ENCODE measurements around the gene C2orf81.
A peak's percentile ranks its signal among the peaks of the same experiment; 100 is the strongest.

The C2orf81 gene

DNA sequence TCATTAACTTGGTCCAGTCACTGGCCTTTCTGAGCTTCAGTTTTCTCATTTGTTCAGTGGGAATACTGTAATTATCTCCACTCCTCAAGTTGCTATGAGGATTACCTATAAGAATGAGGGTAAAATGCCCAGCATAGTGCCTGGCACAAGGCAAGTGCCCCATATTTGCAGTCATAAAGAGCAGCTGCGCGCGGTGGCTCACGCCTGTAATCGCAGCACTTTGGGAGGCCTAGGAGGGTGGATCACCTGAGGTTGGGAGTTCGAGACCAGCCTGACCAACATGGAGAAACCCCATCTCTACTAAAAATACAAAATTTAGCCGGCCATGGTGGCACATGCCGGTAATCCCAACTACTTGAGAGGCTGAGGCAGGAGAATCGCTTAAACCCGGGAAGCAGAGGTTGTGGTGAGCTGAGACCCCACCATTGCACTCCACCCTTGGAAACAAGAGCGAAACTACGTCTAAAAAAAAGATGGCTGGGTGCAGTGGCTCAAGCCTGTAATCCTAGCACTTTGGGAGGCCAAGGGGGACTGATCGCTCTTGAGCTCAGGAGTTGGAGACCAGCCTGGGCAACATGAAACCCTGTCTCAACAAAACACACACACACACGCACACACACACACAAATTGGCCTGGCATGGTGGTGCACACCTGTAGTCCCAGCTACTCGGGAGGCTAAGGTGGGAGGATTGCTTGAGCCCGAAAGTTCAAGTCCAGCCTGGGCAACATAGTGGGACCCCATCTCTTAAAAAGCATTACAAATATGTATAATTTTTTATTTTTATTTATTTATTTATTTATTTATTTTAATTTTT lies 21.3 kb upstream of the C2orf81 start:
- peak; percentile 8 for DNase-seq

DNA sequence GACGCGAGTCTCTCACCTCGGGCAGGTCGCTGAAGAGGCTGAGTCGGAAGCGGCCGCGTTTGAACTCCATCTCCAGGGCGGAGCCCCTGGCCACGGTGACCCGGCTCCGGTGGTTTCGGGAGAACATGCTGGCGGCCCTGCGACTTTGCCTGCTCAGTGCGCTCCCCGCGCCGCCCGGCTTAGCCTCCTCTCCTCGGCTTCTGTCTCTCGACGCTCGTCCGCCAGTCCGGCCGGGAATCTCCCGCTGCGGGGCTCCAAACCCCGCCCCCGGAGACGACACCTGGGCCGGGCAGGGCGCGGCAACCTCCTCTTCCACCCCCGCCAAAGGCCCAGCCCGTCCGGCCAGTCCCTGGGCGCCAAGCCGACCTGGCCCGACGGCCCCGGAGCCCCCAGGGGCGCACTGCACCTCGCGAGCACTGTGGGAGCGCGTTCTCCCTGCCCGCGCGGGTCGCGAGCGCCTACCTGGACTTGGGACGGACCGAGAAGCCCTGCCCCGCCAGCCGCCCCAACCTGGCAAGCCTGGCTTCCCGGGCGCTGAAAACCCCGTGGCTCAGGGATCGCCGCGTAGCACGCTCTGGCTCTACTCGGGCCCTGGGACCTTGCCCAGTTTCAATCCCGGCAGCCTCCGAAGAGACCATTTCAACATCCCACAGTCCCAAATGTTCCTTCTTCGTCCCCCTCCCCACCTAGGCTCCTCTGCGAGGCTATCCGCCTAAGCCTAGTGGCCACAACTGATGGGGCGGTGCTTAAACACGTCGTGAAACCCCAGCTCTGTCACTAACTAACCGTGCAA lies 20.5 kb upstream of the C2orf81 start, which contains the start of gene RTKN:
Gene RTKN (minus strand): TSS at position 248 of the 793 bp plus-strand sequence. CDS start 121 bp downstream, at position 127.
- DNase-seq = peak; percentile 51

DNA sequence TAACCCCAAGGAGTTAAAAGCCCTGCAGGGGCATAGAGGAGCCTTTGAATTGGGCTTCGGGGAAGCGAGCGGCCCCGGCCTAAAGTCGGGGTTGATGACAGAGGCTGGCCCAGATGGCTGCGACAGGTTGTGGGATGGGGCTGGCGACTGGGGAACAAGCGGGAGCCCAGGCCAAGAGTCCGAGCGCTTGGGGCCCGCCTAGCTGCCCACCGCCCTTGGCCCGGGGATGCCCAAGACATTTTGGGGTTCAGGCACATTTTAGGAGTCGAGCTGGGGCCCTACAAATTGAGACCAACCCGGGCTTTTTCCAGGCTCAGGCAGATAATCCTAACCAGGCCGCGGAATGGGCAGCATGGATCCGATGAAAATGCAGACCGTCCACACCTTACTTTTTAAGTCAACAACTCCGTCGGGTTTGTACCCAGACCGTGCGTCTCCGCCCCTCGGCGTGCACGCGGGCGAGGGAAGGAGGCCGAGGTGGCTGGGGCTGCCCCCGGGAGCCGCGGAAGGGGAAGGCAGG lies 19.8 kb upstream of the C2orf81 start:
- DNase-seq = peak; percentile 65

DNA sequence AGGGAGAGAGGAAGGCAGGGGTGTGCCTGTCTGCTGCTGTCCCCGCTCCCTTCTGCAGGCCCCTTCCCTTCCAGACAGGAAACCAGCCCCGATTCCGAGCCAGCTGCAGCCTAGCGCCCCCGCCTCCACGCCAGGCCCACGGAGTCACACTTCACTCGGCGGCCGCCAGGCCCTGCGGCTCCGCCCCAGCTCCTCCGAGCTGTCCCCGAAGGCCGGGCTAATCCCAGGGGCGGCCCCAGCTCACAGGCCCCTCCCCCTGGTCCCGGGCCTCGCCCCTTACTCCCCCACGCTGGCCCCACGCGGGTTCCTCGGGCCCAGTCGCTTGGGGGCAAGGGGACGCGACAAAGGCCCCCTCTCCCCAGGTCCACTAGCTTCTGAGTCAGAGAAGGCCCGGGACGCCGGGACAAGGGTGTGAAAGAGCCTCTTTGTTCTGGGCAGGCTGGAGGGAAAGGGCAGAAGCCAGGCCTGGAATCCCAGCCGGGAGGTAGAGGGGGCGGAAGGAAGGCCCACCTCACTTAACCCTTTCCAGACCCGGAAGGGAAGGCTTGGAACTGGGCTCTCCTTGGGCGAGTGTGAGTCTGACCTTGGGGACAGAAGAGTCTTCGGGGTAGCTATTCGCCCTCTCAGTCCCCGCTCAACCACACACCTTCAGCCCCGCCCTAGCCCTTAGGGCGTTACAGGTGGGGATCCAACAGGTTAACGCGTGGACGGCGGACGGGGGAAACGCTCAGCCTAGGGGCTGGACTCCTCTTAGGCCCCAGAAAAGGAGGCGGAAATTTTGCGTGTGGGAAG lies 19.2 kb upstream of the C2orf81 start:
- DNase-seq = peak; percentile 94

DNA sequence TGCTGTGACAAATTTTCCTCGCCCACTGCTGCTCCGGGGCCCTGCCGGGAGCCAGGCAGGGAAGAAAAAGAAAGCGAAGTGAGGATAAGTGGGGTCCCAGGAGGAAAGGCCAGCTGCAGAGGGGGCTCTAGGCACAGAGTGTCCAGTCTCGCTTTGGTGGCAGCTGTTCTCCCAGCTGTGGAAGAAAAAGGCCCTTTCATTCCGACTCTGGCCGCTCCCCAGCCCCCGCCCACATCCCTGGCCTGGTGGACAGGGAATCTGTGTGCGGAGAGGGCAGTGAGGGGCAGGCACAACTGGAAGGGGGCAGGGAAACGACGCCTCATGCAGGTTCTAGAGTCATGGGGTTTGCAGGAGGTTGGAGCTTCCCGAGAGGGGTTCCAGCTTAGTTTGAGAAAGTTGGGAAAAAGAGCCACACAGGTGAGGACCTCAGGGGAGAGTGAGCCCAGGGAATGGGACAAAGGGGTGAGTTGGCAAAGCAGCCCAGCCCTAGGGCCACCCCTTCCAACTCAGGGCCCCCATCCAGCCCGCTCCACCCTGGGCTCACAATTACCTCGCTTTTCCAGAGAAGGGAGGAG lies 18.5 kb upstream of the C2orf81 start:
- DNase-seq = peak; percentile 80

DNA sequence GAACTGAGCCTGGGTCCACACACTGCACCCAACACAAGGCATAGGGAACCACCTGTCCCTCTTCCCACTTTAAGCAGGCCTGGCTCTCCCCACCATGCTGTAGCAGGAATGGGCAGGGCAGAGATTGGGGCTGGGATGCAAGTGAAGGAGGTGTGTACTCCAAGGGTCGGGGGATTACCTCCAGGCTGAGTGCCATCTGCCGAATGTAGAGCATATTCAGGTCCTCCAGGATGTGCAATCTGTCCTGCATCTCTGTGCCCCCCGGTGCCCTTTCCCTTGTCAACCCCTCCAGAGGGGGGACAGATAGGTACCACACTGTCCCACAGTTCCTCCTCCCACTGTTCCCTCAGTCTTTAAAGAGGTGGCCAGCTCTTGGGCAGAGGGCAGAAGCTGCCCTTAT lies 18.0 kb upstream of the C2orf81 start:
- no peak for DNase-seq

DNA sequence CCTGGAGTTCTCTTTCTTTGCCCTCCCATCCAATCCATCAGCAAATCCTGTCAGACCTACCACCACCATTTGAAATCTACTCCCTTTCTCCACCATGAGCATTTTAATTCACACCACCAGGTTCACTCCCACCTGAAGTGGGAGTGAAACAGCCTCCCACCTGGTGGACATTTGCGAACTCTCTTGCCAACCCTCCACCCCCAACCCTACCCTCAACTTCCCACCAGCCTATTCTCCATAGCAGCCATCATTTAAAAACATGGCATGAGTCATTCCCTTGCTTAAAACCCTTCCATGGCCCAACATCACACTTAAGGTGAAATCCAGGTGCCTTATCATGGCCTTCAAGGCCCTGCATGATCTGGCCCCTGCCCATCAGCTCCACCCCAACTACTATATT lies 16.8 kb upstream of the C2orf81 start:
- no peak for DNase-seq

DNA sequence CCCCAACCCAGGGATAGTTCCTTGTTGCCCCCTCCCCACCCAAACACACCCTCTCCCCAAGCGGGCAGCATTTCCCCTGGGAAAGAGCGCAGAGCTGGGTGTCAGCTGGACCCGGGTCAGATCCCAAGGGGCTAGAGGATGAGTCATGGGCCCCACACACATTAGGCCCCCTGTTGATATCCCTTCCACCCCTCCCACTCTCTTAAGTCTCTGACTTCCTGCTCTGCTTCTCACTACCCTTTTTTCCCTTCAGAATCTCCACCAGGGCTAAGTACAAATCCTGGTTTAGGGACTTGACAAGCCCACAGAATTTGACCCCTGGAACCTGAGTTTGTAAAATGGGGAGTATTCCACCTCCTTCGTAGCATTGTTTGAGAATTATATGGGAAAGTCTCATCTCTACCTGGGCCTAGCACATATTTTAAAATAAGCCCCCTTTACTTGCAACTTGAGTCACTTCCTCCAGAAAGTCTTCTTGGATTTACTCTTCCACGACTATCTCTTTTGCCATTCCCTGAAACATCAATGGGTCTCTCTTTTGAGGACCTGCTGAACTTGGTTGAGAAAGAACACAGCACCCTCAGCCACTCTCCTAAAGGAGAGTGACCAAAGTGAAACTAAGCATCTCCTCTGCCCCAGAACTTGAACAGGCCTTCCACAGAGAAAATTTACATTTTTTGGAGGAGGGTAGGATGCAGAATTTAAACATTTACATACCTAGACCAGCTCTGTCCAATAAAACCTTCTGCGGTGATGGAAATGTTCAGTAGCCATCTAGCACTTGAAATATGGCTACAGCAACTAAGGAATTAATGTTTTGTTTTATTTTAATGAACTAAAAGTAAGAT lies 15.7 kb upstream of the C2orf81 start:
- no peak for DNase-seq

DNA sequence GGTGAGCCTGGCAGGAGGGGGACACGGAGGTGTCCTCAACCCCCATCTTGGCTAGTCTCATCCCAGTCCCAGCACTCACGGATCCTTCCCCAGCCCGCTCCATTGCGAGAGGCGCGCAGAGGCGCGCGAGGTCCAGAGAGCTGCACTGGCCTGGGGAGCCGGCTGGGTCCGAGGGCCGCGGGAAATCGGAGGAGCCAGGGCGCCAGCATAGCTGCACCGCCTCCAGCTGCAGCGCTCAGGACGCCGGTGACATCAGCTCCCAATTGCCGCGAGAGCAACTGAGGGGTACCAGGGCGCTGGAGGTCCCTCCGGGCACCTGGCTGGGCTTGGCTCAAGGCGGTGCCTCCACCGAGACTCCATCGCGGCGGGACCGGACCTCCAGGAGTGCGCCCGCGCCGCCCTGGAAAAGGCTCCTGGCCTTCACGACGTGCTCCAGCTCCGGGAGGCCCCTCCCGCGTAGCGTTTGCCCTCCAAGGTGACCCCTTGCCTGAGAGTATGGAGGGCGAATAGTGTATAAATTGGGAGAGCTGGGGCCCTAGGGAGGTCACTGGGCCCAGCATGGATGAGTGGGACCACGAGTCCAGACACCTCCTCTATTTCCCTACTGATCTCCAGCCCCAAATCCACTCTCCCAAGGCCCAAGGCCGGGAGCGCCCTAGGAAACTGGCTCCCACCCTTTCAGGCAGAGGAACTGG lies 14.8 kb upstream of the C2orf81 start:
- DNase-seq = no peak

DNA sequence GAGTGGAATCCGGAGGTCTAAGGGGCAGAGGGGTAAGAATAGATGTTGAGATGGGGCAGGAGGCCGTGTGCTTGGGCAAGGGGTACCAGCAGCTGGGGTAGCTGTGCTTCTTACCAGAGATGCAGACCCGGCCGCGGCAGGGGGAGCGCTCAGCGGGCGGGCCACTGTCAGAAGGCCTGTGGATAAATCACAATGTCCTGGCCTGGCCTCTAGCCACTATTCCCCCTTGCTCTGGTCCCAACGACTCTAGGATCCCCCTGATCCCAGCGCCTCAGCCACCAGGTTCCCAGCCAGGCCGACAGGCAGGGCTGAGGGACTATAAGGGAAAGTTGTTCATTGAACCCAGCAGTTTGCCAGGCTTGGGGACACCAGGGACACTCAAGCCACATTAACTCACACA lies 9.1 kb upstream of the C2orf81 start:
- DNase-seq = no peak

DNA sequence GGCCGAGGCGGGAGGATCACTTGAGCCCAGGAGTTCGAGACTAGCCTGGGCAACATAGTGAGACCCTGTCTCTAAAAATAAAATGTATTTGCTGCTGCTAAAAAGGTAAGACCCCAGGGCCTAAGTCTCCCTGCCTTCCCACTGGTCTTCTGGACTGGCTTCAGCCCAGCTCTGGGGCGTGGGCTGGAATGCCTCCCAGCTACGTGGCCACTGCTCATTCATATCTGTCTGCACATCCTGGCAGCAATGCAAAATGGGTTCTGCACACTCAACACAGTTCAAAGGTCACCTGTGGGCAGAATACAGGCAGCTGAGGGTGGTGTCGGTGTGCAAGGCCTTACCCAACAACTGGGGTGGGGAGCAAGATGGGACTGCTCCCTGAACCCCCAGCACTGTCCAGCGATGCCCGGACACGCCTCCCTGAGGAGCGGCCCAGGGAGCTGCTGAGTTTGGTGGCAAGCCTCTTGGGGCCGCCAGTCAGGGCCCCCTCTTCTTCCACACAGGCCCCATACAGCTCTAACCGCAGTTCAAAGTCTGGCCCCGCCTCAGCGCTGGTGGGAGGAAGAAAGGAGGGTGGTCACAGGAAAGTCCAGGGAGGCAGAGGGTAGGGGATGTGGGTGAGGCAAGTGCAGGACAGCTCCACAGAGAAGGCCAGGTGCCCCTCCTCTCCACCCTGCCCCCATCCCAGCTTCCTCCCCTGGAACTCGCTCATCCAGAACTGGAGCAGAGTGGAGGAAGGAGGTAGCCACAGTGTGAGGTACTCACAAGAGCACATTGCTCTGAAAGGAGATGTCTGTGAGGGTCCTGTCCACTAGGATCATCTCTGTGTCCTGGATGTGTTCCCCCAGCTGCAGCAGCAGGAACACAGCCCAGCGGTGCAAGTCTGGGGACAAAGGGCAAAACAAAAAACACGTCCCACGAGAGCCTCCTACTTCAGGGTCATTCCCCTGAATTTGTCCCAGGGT lies 8.3 kb upstream of the C2orf81 start:
- DNase-seq = no peak

DNA sequence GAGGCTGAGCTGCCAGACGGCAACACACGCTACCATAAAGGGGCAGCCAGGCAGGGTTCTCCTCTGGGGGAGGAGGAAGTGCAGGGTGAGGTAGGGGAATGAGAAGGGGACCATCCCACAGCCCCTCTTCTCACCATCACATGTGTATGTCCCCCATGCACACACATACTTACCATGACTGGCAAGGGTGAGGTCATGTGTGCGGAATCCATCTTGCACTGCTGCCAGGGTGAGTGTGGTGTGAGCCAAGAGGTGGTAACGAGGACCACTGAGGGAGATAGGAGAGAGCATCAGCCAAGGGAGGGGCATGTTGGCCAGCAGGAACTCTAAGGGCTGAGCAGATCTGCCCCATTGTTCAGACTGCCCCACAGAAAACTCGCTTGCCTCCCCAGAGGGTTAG lies 7.3 kb upstream of the C2orf81 start:
- no peak for DNase-seq

DNA sequence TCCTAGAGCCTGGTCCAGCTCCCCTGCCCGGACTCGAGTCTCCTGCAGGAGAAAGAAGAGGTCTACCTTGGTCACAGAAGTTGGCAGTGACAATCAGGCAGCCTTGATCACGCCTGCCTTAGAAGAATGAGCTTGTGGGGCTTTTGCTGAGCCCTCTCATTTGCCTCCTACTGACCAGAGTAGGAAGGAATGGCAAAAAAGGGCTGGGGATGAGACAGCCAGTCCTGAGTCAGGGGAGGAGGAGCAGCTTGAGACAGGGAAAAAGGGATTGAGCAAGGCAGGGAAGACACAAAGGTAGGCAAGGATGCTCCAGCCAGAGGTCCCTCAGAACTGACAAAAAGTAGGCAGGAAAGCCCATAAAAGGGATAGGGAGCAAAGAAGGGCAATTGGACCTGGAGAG lies 6.1 kb upstream of the C2orf81 start:
- DNase-seq = no peak

DNA sequence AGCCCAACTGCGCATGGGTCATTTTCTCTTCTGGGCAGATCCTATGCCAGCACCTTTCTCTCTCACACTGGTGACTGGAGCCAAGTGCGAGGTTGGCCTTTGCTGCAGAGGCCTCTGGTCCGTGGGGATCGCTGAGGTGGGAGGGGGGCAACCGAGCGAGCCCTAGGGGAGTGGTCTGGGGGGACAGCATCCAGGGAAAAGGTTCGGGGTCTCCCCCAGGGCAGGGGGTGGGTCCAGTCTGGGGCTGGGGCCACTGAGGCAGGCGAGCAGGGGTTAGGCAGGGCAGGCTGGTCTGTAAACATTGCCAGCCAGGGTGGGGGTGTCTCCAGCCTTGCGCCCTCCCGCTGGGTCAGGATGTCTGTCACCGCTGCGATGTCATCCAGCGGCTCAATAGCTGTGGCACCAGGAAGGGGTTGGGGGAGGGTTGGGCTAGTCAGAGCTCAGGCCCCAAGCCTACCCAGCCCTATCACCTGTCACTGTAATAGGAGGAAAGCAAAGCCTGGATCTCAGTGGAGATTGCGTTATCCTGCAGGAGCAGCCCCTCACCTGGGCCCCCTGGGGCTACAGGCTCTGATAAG lies 4.9 kb upstream of the C2orf81 start:
- DNase-seq = no peak

DNA sequence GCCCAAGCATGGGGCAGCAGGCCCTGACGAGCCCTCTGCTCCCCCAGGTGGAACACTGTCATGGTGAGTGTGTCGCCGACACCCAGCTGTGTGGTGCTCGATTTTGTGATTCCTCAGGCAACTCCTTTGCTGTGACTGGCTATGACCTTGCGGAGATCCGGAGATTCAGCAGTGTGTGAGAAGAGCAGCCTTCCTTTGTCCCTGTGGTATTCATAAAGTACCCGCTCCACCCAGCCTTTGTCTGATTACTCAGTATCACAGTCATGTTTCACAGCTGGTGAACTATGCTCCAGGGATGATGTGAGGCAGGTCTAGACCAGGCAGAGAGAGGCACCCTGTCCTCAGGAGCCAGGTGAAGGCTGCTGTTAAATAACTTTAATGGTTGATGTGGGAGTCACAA lies 4.1 kb upstream of the C2orf81 start:
- DNase-seq = no peak

DNA sequence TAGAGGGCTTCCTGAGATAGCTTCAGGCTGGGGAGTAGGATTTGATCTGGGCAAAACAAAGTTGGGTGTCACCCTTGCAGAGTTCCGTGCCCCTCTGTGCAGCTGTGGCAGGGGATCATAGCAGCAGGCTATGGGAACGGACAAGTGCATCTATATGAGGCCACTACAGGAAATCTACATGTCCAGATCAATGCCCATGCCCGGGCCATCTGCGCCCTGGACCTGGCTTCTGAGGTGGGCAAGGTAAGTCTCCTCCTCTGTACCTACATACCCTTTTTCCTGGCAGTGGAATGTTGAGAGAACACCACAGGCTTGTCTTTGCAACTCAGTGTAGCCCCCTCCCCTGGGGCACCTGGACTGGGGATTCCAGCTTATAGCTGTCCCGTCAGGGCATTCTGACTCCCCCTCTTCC lies 3.6 kb upstream of the C2orf81 start:
- no peak for DNase-seq

DNA sequence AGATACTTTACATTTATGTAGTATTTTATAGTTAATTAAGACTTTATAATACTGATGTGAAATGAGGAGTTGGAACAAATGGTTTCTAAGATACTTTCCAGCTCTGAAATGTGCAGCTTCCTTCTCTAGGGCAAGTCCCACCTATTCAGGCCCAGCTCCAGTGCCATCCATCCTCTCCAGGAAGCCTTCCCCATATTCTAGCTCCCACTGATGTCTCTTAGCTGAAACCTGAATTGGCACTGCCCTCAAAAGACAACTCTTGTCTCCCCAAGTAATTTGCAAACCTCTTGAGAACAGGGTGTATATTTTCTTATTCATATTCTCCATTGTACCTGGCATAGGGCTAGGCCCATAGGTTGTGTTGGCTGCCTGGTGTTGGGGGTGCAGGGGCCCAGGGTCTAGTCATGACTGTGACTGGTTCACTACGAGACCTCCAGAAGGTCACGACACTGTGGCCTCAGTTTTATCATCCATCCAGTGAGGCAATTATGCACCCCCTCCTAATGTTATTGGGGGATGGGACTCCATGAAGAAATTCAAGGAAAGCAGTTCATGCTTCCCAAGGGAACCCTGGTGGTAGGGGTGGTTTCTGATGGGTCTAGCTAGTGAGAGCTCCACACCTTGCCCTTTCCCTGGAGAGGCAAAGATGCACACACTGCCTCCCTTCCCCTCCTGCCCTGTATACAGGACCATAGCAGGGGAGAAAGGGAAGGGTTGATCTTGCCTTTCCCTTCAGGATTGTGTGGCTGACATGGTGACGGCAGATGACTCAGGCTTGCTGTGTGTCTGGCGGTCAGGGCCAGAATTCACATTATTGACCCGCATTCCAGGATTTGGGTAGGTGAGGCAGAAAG lies 2.9 kb upstream of the C2orf81 start:
- no peak for DNase-seq
